NCI-H526 (cell line): ENCODE measurements around the gene SKA1.
A peak's percentile ranks its signal among the peaks of the same experiment; 100 is the strongest.
"Not testable (repeated sequence)": the region's sequence is repeated elsewhere in the genome, so short reads cannot be mapped to it uniquely, and the experiment has no call there.

Source experiments
- DNase-seq, 2 experiments: peaks; one replicate each; lab custom pipeline; 2025; lab: John Stamatoyannopoulos, UW

The SKA1 gene

DNA sequence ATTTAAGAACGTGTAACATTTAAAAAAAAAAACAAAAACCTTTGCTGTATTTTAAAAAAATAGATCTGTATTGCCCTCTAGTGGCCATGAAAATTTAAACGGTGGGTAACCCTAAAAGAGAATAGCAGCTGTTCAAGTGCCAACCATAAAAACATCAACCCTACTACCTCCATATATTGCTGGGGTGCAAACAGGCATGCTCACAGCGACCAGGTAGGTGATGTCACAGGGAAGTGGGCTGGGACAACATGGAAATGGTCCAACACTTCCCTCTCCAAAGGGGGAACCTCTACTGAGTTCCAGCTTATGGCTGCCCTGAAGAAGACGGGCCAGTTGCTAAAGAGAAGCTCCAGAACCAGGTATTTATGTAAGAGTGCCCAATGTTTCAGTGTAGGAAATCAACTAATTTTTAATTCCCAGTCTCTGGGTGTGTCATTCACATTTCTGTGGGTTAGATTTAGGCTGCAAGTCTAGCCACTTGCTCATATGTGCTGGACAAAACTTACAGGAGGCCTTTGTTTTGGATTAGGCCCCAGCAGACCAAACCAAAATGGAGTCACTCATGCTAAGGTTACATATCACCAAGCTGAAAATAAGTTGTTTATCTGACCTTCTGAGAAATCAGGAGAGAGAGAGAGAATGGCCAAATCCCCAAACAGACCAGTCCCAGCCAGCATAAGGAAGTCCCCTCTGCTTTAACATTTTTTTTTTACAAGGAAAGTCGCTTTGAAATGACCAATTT is 54.5 kb downstream of the SKA1 start:
- peak in 1 of 2 experiments; percentile 66 for DNase-seq

DNA sequence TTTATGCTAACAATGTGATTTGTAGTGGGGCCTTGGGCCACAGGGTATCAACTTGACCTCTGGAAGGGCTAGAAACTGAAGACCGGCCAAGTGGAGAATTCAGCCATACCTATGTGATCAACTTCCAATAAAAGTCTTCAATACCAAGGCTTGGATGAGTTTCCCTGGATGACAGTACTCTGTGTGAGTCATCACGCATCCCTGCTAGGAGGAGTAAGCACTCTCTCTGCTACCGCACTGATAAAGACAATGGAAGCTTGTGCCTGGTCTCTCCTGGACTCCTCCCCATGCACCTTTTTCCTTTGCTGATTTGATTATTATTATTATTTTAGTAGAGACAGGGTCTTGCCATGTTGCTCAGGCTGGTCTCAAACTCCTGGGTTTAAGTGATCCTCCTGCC is 58.1 kb downstream of the SKA1 start:
- no peak for DNase-seq

DNA sequence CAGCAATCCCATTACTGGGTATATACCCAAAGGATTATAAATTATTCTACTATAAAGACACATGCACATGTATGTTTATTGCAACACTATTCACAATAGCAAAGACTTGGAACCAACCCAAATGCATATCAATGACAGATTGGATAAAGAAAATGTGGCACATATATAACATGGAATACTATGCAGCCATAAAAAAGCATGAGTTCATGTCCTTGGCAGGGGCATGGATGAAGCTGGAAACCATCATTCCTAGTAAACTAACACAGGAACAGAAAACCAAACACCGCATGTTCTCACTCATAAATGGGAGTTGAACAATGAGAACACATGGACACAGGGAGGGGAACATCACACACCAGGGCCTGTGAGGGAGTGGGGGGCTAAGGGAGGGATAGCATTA is 61.9 kb downstream of the SKA1 start:
- not testable (repeated sequence) for DNase-seq

GRCh38 chr18:50439460-50440015 is 64.7 kb downstream of the SKA1 start:
- no peak for DNase-seq

DNA sequence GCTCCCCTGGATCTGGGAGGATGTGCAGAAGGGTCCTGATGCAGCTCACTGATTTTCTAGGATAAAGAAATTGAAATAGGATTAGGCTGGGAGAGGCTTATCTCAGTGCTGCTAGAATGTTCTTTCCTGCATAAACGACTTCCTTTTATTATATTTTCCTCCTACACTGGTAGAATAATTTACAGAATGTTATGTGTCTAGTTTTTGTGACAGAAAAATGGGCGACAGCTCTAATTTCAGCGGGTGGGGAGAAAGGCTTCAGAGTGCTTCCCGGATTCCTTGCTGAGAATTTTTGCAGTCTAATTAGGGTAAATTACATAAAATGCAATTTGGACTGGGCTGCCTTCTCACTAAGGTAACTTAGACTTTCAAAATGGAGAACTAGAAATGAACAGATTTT is 66.2 kb downstream of the SKA1 start:
- no peak for DNase-seq

- no peak for DNase-seq
These were observed 66.7 kb downstream of the SKA1 start for GRCh38 chr18:50441501-50441900.
